Fibroblast of peridontal ligament (primary cell): ENCODE data around the gene SYT7.

ENCODE experiments used
- DNase-seq: peaks from one replicate; pipeline ENCODE4 v3.0.0-alpha.2; 2010; ENCODE audit errors: extremely low read depth

The SYT7 gene

DNA sequence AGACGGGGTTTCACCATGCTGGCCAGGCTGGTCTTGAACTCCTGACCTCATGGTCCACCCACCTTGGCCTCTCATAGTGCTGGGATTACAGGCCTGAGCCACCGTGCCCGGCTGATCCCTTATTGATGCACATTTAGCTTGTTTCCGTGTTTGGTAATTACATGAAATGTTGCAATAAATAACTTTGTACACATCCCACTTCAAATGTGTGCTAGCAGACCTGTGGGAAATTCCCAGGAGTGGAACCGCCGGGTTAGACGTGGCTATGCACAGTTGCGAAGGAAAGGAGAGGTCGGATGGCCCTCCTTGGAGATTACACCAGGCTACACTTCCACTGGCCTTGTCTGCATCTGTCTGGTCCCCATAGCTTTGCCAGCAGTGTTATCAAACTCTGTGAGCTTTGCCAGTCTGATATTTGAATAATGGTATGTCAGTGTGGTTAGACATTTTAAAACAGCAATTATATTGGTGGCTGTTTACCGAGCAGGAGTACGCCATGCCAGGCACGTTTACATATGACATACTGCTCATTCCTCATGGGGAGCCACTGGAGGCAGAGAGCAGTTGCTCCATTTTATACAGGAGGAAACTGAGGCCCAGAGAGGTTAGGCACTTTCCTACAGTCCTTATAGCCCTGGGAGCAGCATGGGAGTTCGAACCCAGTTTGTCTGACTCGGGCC lies 27.2 kb upstream of the SYT7 start:
- no peak for DNase-seq

DNA sequence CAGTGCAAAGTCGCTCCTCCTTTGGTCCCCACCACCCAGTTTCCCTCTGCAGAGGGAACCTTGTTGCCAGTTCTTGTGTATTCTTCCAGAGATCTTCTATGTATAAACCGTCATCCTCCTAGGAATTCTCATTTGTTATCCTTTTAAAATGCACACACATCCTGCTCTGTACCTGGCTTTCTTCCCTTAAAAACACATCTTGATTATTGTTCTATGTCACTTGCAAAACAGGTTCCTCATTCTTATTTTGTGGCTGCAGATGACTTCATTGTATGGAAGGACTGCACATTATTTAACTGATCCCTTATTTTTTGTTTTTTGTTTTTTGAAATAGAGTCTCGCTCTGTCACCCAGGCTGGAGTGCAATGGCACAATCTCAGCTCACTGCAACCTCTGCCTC lies 26.6 kb upstream of the SYT7 start:
- no peak for DNase-seq

DNA sequence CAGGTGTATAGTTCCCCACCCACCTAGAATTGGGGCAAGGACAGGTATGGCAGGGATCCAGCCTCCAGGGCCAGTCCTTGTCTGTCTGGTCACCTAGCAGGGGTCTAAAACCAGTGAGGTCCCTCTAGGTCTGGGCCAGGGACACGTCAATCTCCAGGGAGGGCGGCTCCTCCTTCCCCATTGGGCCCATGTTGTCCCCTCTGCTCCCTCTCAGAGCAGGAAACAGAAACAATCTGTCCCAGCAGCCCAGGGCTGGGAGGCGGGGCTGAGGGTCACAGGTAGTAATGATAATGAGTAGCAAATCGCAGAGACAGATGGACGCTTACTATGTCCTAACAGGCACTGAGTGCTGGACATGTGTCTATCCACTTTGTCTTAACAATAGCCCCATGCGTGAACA lies 22.8 kb upstream of the SYT7 start:
- no peak for DNase-seq

DNA sequence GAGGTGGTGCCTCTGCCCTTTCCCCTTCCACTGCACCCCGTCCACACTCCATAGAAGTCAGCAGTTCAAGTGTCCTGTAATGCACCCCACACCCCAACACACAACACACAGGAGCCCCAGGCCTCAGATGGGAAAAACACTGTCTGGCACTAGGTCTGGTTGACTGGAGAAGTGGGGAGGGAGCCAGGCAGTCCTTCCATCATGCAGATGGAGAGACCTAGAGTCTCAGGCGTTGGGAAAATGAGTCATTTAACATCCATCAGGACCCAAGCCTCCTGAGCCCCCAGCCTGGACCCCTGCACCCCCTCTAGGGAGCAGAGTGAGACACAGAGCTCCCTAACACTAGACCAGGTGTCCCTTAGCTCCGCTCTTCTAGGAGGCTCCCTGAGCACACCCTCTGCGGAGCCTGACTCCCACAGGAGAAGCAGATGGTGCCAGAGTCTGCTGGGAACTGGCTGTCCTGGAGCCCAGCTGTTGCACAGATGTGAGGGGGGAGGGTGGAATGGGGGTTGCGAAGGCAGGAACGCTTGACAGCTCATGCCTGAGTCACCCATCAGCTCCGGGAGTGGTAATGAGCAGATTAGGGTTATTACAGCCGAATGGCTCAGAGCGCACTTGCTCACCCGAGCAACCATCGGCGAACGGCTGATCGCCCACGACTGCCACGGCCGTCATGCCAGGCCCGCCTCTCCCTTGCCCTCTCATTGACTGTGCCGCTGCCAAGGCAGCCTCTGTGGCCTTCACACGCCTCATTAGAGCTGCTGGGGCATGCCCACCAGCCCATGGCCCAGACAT lies 22.1 kb upstream of the SYT7 start:
- DNase-seq = peak; percentile 94

DNA sequence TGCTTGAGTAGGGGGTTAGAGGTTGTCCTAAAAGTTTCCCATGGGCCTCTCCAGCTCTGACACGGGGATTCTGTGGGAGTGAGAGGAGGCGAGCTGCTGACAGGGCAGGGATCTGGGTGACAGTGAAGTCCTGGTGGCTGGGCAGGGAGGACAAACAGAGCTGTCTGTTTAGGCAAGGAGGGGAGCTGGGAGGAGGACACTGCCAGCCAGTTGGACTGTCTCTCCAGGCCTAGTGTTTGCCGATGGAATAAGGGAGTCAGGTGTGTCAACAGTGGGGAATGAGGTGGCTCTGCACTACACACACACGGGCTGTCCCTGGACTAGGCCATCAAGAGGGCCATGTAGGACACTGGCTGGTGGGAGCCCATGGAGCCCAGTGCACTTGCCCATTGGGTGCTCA lies 20.6 kb upstream of the SYT7 start:
- DNase-seq = no peak

DNA sequence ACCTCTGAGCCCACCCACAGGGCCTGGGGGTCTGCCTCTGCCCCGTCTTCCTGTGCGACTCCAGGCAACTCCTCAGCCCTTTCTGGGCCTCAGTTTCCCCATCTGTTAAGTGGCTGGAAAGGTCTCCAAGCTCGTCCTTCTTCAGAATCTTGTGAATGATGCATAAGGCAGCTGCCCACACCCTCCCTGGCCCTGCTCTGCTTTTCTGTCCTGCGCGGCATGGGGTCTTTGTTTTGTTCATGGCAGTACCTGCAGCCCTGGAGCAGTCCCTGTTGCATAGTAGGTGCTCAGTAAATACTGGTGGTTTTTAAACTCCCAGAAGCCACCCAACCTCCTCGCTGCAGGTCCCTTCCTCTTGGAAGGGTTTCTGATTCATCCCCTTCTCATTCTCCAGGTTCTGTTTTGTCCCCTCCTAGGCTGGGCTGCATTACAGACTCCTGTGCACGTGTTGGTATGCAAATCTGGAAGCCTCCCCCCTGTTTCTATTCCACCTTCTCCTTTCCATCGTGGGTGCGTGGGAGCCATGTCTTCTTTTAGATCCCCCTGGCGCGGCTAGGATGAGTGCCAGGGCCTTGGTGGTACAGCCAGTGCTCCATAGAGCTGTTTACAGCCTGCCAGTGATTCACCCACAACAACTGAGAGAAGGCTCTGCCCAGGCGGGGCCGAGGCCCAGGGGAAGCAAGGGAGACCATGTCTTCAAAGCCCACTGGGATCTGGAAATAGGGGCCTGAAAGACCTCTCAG lies 19.3 kb upstream of the SYT7 start:
- no peak for DNase-seq

DNA sequence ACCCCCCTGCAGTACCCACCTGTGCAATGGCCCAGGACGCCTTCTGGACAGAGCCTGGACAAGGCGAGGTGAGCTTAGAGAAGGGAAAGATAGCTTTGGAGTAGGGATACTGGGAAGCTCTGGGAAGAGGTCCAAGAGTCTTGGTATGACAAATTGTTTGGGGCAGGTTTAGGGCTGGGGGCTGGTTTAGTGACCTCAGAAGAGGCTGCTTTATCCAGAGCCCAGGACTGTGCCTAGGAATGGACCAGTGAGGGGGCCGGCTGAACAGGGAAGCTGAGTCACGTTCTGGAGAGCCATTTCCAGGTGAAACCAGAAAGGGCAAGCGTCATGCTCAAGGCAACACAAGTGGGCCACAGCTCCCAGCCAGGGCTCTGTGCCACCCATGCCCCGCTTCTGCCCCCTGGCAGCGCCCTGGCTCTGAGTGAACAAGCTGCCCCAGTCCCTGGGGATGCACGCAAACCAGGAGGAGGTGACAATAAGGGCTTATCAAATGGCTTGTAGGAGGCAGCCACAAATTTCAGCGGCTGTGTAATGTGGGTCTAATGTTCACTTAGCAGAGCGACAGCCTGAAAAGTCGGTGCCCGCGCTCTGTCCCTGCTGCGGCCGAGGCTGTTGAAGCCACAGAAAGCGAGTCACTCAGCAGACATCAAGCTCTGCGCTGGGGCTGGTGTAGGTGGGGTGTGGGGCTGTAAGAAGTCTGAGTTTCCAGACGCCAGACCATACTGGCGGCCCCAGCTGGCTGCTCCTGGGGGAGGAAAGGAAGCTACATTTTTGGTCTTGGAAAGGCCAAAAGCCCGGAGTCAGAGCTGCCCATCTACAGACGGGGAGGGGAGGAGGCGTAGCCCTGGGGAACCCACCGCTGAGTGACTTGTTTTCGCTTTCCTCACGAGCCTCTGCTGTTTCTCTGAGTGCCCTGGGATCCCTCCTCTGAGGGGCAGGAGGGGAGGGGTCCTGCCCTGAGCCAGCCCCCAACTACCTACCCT lies 18.3 kb upstream of the SYT7 start:
- DNase-seq = peak; percentile 51

DNA sequence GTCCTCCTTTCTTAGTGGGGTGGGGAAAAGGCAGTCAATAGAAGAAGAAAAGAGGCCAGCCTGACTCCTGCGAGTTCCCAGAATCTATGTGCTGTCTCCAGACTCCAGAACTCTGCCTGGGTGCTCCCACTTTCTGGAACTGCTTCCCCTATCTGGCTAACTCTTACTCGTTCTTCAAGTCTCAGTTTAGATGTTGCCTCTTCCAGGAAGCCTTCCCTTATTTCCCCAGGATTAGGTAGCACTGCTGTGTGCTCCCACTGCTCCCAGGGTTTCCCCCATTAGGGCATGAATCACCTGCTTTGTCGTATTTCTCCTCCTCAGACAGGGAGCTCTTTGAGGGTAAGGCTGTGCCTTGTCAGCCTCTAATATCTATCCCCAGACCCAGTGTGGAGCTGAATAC lies 17.5 kb upstream of the SYT7 start:
- DNase-seq = no peak

DNA sequence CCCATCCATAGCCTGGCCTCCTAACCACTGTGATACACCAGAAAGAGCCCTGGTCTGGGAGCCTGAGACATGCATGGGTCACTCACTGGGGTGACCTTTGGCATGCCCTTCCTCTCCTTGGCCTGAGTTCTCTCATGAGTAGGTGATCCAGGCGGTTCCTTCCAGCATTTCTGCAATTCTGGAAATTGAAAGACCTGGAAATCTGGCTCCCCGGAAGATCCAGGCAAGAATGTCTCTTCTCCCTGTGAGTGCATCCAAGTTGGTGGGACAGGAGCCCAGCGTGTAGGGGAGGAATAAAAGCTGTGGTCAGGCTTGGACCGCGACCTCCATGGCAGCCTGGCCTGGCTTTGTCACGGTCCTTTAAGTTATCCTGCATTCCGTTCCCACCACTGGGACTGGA lies 16.1 kb upstream of the SYT7 start:
- DNase-seq = no peak

DNA sequence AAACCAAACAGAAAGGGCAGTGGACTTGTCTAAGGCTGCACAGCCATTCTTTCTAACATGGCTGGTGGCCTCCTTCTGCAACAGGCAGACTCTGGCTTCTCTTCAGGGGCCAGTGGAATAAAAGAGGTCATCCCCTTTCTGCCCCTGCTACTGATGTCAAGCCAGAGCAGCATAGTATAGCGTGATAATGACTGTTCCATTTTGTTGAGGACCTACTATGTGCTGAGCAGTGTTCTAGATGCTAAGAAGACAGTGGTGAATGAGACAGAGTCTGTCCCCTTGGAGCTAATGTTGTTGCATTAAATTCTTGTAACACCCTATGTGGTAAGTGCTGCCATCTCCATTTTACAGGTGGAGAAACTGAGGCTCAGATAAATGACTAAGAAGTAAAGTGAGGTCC lies 15.7 kb upstream of the SYT7 start:
- DNase-seq = no peak

DNA sequence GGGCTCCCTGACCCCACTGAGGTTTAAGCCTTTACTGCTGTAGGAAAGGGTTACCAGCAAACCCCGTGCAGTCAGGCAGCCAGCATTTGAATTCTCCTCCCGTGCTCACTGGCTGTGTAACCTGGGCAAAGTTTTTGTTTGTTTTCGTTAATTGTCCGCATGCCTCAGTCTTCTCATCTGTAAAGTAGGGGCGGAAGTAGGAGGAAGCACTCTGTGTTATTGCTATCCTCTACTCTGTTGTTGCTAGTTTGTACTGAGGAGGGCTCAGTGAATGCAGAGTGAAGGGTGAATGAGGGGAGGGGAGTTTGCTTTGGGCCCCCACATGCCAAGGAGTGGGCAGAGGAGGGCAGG lies 14.0 kb upstream of the SYT7 start:
- no peak for DNase-seq

DNA sequence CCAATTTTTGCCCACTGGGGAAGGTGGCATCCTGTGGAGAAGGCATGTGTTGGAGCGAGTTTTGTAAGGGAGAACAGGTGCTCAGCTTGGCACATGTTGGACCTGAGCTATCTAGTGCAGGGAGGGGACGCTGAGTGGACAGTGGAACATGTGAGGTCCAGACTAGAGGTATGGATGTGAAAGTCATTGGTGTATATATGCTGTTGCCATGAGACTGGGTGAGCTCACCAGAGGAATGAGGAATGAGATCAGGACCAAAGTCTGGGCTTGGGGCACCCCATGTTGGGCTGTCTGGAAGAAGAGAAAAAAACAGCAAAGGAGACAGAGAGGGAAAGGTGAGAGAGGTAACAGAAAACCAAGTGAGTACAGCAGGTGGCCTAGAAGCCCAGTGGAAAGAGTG lies 12.3 kb upstream of the SYT7 start:
- no peak for DNase-seq

DNA sequence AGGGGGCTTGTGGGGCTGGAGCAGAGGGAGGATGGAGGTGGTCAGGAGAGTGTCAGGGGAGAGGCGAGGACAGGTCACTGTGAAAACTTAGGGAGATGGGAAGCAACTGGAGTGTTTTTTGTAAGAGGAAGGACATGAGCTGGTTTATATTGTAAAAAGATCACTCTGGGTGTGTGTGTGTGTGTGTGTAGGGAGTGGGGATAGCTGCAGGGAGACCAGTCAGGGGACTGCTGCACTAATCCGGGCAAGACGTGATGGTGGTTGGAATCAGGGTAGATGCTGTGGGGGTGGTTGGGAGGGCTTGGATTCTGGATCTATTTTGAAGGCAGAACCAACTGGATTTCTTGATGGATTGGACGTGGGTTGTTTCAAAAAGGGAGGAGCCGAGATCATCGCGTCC lies 11.3 kb upstream of the SYT7 start:
- no peak for DNase-seq

DNA sequence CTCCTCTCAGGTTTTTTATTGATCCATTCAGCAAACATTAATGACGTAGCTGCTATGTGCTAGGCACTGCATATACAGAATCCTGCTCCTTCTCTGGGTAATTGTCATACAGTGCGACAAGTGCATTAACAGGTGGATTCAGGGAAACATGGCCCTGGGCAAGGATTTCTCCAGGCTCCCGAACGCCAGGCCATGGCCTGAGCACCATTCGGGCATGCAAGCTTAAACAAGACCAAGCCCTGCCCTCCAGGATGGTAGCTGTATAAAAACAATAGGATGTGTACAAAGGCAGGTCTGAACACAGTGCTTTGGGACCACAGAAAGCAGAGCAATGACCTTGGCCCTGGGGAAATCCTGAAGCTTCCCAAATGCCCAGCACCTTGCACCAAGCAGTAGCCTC lies 9.1 kb upstream of the SYT7 start:
- no peak for DNase-seq

DNA sequence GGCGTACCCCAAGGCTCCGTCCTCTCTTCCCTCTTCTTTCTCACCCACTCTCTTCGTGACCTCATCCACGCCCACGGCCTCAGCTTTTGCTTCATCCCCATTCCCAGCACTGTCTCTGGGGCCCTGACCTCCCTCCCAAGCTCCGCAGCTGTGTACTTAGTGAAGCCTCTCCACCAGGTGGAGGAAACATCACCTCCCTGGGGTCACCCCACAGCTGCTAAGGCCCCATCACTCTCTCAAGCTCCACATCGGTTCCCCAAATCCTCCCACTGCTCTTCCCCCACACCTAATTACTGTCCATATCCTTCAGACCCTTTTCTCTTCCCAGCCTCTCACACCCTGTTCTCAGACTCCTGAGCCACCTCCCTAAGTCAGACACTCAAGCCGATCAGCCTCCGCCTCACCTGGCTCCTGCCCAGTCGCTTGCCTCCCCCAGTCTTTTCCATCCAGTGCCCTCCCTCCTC lies 7.9 kb upstream of the SYT7 start:
- DNase-seq = no peak

DNA sequence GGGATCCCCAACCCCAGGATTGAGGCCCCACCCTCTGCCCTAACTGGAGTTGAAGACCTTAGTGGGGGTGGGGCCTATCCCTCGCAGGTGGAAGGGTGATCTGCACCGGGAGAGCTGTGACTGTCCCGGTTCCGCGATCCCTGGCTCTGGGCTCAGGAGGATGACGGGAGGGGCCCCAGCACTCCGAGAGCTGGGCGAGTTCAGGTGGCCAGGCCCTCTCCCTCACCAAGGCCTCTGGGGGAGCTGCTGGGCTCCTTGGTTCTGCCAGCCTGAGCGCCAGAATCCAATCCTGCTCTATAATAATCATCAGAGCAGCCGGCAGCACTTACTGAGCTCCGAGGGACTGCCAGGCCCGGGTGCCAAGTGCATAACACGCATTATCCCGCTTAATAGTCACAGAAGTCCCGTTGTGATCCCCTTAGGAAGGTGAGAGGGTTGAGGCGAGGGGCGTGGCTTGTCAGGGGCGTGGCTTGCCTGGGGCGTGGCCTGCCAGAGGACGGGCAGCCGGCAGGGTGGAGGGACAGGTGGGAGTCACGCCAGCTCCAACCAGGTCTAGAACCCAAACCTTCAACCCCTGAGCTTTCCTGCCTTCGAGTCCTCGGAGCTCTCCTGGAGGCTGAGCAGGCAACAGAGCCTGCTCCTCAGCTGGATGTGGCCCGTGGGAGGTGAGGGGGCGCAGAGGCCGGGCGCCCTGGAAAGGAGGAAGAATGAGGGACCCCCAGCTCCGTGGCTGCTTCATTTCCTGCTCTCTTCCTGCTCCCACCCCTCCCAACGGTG lies 7.3 kb upstream of the SYT7 start:
- no peak for DNase-seq

DNA sequence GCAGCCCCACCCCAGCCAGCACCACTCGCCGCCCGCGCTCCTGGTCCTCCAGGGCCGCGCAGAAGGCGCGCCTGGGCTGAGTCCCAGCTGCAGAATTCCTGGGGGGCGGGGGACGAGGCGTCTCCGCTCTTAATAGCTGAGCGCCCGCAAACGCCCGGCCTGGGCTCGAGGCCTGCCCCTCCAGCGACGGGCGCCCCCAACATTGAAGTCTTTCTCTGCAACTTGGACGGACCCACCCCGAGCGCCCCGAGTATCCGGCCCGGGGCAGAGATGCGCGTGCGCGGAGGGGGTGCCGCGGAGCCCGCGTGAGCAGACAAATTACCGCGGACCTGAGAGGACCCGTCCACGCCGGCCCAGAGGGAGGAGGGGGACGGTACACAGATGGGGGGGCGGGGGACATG lies 6.7 kb upstream of the SYT7 start:
- DNase-seq = no peak

DNA sequence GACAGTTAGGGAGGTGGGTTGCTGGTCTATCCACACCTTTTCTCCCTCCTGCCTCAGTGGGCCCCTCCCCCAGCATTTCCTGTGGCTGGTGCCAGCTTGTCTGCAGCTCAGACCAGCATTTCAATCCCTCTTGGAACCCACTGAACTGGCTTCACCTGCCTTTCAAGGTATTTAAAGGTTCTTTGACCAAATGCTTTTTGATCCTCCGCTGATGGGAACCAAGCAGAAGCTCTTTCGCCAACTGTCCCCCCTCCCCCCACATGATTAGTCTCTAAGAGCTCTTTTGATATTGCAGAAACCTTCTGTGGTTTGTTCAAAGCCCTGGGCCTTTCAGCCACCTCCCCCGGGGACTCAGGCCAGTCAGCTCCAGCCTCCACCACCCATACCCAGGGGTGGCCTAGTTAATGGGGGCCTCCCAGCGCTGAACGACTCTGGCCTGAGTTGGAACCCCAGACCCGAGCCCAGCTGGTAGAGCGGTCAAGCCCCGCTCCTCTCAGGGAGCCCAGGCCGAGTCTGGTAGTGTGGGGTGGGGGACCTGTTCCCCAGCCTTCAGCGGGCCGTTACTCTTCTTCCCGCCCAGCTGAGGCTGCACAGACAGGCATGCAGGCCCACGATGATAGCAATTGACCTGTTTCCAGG lies 6.0 kb upstream of the SYT7 start:
- DNase-seq = no peak

DNA sequence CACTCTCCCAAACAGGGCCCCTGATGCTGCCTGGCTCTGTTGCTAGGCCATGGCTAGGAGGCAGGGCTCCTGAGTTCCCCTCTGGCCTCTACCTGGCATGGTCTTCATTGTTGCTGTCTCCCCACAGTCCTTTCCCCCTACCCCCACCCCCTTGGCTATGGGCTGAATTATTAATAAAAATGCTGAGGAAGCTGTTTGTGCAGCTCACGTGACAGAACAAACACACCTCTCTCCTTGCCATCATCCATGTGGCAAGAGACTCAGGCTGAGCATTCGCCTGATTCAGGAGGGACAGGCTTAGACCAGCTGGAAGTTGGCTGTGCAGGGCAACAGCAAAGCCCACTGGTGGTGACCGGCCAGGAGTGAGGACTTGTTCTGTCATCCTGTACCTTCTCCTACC lies 4.2 kb upstream of the SYT7 start:
- no peak for DNase-seq

DNA sequence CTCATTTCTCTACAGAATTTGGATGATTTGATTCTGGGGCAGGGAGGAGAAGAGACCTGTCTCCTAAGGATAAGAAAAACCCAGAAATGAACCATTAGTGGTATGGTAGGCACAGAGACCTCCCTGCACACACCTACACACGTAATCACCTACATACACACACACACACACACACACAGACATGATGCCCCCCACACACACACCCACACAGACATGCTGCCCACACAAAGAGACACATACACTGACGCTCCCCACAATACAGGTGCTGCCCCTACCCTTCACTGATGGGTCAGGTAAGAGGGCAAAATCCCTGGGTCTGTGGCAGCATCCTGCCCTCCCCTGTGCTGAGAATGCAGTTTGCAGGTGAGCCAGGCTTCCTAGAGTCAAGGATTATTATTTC lies 1.1 kb upstream of the SYT7 start:
- DNase-seq = no peak
